ENCODE measurements around the gene KLF11. TPM values are rescaled to one million over a fixed set of nuclear protein-coding genes. Genes with fewer than 3 reads are reported as not detected.

Gene KLF11
- total RNA-seq, 2 experiments from 2014 or later, result 26.7 to 29.6 TPM

DNA sequence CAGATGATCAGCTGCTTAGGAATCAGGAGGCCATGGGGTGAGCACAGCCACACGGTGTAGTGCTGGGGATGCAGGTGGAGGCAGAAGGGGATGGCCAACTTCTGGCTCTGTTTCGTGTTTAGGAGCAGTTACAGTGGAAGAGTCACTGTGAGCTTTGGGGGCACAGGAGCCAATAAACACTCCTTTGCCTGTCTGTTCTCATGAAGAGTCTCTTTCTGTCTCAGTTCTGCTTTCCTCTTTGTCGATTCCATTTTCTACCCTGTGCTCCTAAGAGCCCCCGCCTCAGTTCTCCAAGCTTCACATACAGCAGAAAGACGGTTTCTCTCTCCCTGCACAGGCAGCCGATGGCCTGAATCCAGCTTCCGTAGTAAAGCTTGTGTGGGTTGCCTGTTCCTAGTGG lies 58.1 kb downstream of the KLF11 start:
- H3K36me3 Mint-ChIP-seq (ENCODE audit: low read depth), result no peaks in the 10 kb centered on the region
- ATAC-seq (ENCODE audit: poor library complexity), result no peak

DNA sequence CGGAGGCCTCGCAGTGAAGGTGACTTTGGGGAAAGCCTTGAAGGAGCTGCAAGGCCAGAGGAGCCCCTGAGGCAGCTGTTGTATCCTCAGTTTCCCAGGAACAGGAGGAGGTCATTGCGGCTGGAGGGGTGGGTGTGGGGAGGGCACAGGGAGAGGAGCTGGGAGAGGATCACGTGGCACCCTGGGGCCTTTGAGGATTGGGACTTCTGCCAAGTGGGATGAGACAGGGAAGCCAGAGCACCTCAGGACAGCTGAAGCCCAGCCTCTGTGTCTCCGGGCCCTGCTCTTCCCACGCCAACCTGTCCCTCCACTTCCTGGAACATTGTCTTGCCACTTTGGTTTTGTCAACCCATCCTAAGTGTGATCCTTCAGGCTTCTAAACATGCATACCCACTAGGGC lies 59.8 kb downstream of the KLF11 start:
- H3K36me3 ChIP-seq (ENCODE audit: insufficient read depth, low read length), result no peaks in the 10 kb centered on the region
- H3K4me3 Mint-ChIP-seq, result no peak overlapping the region
- H3K27ac ChIP-seq (ENCODE audit: low read depth in 1 of 2, low read length in 2 of 2), result no peak overlapping the region
- H3K9me3 ChIP-seq (ENCODE audit: control insufficient read depth in 1 of 2, insufficient read depth in 1 of 2, low read length in 2 of 2), result peaks cover 0 to 6% of the 10 kb centered on the region in 2 experiments
- TF ChIP-seq CTCF (IDR thresholded peaks at IDR 0.05), result no peak
- no peak overlapping the region for H3K4me3 ChIP-seq (ENCODE audit: low read length)
- H3K36me3 Mint-ChIP-seq (ENCODE audit: low read depth), result no peaks in the 10 kb centered on the region
- no peaks in the 10 kb centered on the region for H3K4me1 ChIP-seq (ENCODE audit: insufficient read depth, low read length)
- DNase-seq (no peak), ATAC-seq (ENCODE audit: poor library complexity) (no peak)
- ChIA-PET POLR2A (no interaction called here), CTCF (interaction anchor here (0.5 kb wide), 1 partner anchor 55 kb away, joined by 3 read pairs; no protein-coding TSS in a partner anchor)
- H3K27ac Mint-ChIP-seq, result no peak overlapping the region
- H3K27me3 Mint-ChIP-seq, result peaks cover 2% of the 10 kb centered on the region
- no peaks in the 10 kb centered on the region for H3K4me1 Mint-ChIP-seq (ENCODE audit: low read depth)
- H3K9me3 Mint-ChIP-seq, result peaks cover 3% of the 10 kb centered on the region
- no peaks in the 10 kb centered on the region for H3K27me3 ChIP-seq (ENCODE audit: control insufficient read depth in 1 of 2, insufficient read depth in 2 of 2, low read length in 2 of 2)
- intact Hi-C loops (cut with DNase I, micrococcal nuclease), result no loop called here

More for the DNA sequence above, 58.1 kb downstream of the KLF11 start:
- ChIA-PET CTCF (interaction anchor here (2.1 kb wide), 1 partner anchor 29 kb away, joined by 6 read pairs; no protein-coding TSS in a partner anchor), POLR2A (no interaction called here)
- Histone ChIP-seq H3K27me3 (ENCODE audit: control insufficient read depth in 1 of 2, insufficient read depth in 2 of 2, low read length in 2 of 2) (no peaks in the 10 kb centered on the region), H3K9me3 (ENCODE audit: control insufficient read depth in 1 of 2, insufficient read depth in 1 of 2, low read length in 2 of 2) (peaks cover 0 to 4% of the 10 kb centered on the region in 2 experiments), H3K4me1 (ENCODE audit: insufficient read depth, low read length) (peaks cover 3% of the 10 kb centered on the region), H3K27ac (ENCODE audit: low read depth in 1 of 2, low read length in 2 of 2) (no peak overlapping the region), H3K4me3 (ENCODE audit: low read length) (no peak overlapping the region), H3K36me3 (ENCODE audit: insufficient read depth, low read length) (no peaks in the 10 kb centered on the region)
- no peak for TF ChIP-seq CTCF (IDR thresholded peaks at IDR 0.05)
- no peak overlapping the region for H3K4me3 Mint-ChIP-seq
- intact Hi-C loops (cut with DNase I, micrococcal nuclease), result no loop called here
- DNase-seq, result no peak
- H3K9me3 Mint-ChIP-seq, result no peaks in the 10 kb centered on the region
- no peak overlapping the region for H3K27ac Mint-ChIP-seq
- peaks cover 15% of the 10 kb centered on the region for H3K27me3 Mint-ChIP-seq
- H3K4me1 Mint-ChIP-seq (ENCODE audit: low read depth), result no peaks in the 10 kb centered on the region

Other genes starting within 250 kb of the KLF11 start
- 10 to 100 TPM in 1 of 2 experiments, 1 to 10 TPM in 1; 9.9 to 10.8 TPM for gene TAF1B, start 200.1 kb upstream of the KLF11 start, total RNA-seq
- gene GRHL1, start 91.9 kb upstream of the KLF11 start, total RNA-seq, result under 1 TPM; 0.28 to 0.38 TPM
- not detected for gene CYS1, start 36.9 kb downstream of the KLF11 start, total RNA-seq
- gene RRM2, start 79.2 kb downstream of the KLF11 start, total RNA-seq, result 1 to 10 TPM; 1.4 to 1.6 TPM

Measured in CD4-positive, alpha-beta T cell (primary cell).